ENCODE data around the gene RTL5. TPM values are rescaled to one million over a fixed set of nuclear protein-coding genes. Genes with fewer than 3 reads are reported as not detected.

Gene RTL5
- 2.2 to 2.3 TPM (median 2.2 TPM) in 5 replicates for total RNA-seq (2022; extraction: Qiagen RNA extraction)

DNA sequence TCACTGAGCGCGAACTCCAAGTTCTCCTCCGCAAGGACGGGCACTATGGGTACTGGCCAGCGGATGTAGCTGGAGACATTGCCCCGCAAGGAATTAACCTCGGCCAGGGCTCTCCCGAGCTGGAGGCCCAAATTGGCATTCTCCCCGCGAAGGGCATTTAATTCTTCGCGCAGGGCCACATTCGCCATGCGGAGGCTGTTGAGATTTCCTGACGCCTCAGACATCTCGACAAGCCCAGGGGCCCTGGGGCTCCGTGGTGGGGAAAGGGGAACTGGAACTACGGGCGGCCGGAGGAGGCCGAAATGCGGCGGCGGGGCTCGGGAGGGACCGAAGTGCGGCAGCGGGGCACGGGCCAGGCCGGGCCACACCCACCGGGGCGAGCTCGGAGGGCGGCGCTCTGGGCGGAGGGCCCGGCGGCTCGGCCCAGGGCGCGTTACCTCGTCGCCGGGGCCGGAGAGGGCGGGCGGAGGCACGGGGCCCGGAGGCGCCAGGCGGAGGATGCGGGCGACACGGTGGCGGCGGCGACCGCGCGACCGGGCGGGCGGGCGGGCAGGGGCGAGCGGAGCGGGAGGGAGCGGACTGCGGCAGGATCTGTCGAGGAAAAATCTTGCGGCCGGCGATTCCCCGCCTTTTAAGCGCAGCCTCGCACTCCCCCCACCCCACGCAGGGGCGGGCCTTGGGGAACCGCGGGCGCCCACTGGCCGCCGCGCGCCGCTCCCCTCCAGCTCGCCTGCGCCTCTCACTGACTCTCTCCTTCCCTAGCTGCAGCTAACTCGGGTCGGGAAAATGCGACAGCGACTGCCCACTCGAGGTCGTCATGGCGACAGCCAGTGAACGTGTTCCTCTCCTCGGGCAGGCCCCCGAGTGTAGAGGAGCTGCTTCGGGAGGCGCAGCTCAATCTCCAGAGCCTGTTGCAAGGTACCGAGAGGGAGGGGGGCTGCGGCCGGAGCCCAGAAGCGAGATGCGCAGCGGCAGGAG is at the start of gene RTL5:
RTL5 (minus strand) TSS at position 599 of the 978 bp plus-strand sequence.

Other genes with a start within 250 kb of the RTL5 start
- 0.22 to 0.29 TPM (median 0.24 TPM) in 5 replicates for gene NHSL2, start 221.1 kb downstream of the RTL5 start, total RNA-seq (2022; extraction: Qiagen RNA extraction)
- gene PIN4, start 49.8 kb upstream of the RTL5 start, total RNA-seq (2022; extraction: Qiagen RNA extraction), result 33.1 to 63.3 TPM (median 36.8 TPM) in 5 replicates
- 9.8 to 13.0 TPM (median 10.7 TPM) in 5 replicates for gene ERCC6L, start 107.1 kb upstream of the RTL5 start, total RNA-seq (2022; extraction: Qiagen RNA extraction)
- 1,527 to 2,336 TPM (median 1,545 TPM) in 5 replicates for gene RPS4X, start 145.3 kb upstream of the RTL5 start, total RNA-seq (2022; extraction: Qiagen RNA extraction)
- 1.1 to 2.6 TPM (median 1.8 TPM) in 5 replicates for gene CITED1, start 174.0 kb upstream of the RTL5 start, total RNA-seq (2022; extraction: Qiagen RNA extraction)

Data from A549 treated with AZD2906 at 1 μM for 4 hours (cell line).